Measurements from ENCODE around the gene YWHAQ.
"Not testable (repeated sequence)": the region's sequence is repeated elsewhere in the genome, so short reads cannot be mapped to it uniquely, and the experiment has no call there.

YWHAQ gene

DNA sequence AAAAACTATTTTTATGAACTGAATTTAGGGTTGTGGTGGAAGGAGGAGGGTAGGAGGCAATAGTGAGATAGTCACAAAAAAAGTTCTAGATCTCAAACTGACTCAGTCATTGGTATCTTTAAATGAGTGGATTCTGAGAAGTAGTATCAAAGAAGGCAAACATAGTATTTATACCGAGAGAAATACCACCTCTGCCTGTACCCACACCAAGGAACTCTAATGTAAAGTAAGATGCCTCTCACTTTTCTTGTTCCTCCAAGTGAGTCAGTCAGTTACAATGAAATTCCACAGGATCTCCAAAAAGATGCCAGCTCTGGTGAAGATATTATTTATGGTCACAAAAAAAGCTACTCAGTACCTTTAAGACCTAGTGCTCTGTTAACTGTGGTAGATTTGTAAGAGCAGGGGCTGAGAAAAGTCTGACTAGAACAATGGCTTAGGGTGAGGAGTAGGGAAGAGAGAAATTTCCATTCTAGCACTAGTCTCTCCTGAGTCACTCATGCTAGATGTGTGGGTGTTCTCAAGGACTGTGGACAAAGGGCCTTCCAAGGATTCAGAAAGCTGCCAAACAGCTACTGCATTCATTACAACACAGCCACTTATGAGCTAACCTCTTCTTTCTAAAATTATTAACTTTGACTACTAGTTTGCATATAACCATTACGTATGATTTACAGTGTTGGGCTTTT lies 36.3 kb downstream of the YWHAQ start:
- no peak for DNase-seq (ENCODE audit: low read depth)

DNA sequence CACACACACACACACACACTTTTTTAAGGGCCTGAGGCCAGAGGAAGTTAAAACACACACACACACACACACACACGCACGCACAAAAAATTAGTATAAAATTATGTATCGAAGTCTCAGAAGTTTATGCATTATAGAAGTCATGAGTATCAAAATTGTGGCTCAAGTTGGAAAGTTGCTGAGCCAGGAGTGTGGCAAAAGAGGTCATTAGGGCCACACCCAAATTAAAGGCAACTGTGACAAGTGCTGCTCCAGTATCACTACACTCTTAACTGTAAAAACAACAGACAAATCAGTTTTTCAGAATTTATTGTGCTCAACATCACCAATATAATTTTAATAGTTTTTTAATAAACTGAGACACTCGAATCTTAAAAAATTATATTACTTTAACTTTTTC lies 36.9 kb downstream of the YWHAQ start:
- DNase-seq (ENCODE audit: low read depth): no peak

DNA sequence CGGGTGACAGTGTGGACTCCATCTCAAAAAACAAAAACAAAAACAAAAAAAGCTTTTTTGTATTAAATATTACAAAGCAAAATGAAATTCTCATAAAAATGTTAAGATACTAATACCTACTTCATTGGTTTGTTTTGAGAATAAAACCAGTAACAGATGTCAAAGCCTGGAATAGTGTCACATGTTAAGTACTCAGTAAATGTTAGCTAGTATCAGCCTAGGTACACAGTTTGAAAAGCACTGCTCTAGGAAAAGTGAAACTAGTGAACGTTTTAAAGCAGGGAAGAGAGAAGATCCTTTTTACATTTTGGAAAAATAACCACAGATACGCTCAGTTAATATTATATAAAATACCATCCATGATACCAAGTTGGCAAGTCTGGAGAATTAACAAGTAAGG lies 38.1 kb downstream of the YWHAQ start:
- no peak for DNase-seq (ENCODE audit: low read depth)

DNA sequence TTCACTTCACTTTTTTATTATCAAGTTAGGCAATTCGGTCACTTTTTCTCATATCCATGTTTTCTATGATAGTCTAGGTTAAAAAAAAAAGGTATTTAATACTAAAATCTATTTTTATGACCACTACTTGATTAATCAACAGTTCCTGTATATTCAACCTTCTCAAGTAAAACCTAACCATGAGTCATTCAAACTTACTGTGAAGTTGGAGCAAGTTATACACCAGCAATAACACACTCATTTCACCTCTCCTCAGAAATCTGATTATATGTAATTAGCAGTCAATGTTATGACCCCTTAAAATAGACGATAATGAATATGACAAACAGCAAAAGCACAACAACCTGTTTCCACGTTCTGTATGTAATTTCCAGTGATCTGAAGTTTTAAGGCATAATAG lies 40.2 kb downstream of the YWHAQ start:
- DNase-seq (ENCODE audit: low read depth): no peak

DNA sequence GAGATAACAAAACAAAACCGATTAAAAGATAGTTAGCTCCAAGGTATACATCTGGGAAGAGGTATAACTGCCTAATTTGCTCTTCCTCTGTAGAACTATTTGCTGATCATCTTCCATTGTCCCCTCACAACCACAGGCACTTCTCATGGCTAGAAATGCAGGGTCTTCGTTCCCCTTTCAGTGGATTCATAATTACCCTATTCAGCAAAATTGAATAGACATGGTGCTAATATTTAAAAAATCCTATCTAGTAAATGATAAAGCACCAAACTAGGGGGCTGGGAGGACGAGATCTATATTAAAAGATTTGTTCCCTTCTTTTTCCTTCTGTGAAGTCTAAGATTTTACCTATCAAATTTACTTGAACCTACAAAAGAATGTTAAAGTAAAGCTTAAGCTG lies 44.3 kb downstream of the YWHAQ start:
- no peak for DNase-seq (ENCODE audit: low read depth)

DNA sequence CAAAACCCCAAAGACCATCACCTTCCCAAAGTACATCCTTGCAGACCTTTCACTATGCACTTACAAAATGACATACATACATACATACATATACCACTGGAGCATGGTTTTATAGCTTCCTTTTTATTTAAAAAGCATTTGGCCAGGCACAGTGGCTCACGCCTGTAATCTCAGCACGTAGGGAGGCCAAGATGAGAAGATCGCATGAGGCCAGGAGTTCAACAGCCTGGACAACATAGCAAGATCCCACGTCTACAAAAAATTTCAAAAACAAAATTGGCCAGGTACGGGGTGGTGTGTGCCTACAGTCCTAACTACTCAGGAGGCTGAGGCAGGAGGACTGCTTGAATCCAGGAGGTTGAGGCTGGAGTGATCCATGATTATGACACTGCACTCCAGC lies 45.3 kb downstream of the YWHAQ start:
- DNase-seq (ENCODE audit: low read depth): no peak

DNA sequence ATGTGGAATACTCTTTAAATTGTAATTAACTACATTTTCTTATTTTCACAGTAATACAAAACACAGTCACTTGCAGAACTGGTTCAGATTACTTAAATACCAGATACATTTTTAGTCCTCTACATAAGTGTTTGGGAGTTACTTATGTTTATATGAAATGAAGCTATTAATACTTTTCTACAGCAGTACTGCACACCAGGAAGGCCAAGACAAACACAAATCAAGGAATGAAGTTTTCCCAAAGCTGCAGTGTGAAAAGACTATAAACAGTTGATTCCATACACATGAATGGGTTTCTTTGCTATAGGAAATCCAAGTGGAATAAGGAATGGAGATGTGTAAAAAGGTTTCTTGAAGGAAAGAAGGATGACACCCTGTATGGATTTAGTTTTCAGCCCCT lies 45.9 kb downstream of the YWHAQ start:
- DNase-seq (ENCODE audit: low read depth): not testable (repeated sequence)

DNA sequence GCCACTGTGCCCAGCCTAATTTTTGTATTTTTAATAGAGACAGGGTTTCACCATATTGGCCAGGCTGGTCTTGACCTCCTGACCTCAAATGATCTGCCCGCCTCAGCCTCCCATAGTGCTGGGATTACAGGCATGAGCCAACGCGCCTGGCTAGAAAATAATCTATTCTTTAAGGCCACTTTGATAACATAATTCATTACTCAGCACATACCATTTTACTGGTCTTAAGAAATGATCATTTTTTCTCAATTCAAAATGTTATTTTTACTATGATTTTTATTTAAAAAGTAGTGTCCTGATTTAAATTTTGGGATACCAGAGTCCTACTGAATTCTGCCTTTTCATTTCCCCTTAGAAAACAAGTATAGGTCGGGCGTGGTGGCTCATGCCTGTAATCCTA lies 48.2 kb downstream of the YWHAQ start:
- no peak for DNase-seq (ENCODE audit: low read depth)

DNA sequence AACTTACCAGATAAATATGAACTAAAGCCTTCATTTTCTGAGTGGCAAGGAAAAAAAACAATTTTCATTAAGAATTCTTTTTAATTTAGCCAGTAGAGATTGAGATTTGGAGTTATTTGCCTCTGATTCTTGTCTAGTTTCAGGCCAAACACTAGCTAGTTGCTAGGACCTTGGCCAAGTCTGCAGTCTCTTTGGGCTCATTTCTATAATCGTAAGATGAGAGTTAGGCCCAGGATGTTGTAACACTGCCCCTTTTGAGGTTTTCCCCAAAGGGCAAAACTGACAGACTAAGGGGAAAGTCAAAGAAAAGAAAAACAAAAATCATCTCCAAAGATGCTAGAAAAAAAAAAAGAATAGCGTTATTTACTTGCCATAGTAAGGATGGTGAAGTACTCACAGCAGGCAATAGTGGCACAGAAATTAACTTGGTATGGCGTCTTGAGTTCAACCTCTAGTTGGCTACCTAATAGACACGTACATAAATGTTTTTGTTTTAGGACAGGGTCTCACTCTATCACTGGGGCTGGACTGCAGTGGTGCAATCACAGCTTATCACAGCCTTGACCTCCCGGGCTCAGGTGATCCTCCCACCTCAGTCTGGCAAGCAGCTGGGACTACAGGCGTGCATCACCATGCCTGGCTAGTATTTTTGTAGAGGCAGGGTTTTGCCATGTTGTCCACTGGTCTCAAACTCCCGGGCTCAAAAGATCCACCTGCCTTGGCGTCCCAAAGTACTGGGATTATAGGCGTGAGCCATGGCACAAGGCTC lies 52.1 kb downstream of the YWHAQ start:
- no peak for DNase-seq (ENCODE audit: low read depth)

DNA sequence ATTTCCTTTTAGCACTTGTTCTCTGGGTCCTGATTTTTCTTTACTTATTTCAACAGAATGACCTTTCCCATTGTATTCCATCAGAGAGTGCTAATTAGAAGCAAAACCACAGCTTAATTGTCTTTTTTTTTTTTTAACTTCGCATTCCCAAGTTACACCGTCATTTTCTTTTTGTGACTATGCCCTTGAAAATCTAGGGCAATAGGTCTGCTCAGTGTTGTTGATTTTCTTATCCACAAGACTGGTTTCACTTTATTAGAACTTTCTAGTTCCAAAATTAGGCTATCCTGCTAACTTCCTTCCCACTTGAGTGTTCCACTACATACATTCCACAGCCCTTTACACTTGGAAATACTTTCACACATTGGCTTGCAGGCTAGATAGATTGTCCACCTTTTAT lies 56.5 kb downstream of the YWHAQ start:
- no peak for DNase-seq (ENCODE audit: low read depth)

DNA sequence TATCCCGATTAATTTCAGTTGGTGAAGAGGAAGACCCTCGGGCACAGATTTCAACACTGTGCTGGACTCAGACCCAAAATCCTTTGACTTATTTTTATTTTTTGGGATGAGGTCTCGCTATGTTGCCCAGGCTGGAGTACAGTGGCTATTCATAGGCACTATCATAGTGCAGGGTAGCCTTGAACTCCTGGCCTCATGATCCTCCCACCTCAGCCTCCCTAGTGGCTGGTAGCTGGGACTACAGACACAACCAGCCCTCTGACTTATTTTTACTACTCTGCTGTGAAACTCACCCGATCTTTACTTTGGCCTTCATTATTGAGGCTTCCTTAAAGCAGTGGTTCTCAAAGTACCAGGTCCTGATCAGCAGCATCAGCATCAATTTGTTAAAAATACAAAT lies 57.0 kb downstream of the YWHAQ start:
- DNase-seq (ENCODE audit: low read depth): no peak

DNA sequence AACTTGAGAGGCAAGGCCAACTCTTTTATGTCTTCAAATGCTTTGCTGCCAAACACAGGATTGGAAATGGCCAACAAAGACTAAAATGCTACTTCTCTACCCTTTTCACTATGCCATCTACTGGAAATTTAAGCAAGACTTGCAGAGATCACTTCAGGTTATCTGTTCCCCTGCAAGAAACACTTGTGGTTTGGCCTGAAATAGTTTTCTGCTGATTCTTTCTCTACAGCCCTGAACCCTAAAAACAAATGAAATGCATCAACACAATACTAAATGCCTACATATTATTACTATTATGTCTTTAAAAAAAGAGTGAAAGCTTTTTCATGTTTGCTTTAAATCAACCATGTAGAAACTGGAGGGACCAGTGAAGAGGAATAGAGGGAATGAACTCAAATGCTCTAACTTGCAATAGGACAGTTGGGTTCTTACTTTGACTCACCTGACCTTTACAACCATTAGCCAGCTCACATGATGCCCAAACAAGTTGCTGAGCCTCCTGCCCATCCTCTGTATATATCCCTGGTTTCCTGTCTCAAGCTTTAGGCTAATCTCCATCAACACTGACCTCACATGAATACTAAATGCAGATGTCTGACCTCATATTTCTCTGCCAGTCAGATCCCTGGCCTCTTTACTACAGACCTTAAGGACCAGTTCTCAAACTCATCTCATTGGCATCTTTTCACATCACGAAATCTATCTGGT lies 57.6 kb downstream of the YWHAQ start:
- no peak for DNase-seq (ENCODE audit: low read depth)

DNA sequence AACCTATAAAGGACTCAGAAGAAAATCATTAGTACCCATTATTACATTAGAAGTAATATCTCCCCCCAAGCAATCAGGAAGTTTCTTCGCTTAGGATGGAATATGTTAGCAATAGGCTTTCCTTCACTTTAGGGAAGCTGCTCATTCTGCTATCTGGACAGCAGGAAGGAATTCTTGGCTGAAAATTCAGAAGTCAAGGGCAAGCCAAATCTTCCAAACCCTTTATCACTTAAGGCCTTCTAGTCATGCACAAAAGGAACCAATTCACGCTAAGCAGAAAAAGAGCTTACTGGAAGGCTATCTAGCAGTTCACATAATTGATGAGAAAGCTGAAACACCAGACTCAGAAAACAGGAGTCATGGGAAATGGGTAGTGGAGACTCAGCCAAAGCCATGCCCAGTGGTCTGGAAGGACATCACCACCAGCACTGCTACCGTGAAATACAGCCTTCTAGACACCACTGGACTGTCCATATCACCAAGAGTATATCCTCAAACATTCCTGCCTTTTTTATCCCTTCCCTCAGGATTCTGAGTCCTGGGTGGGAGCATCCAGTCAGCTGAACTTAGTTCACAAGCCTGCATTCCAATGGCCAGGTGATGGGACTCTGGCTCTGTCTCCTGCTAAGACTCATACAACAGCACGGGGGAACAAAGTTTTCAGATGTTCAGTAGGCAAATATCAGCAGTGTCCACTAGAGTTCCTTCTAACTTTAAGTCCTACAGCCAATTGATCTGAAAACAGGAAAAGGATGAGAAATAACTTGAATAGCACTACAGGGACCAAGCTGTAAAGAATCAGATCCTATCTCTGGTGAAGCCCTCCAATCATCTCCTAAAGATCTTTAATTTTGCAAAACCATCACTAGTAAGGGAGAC lies 60.4 kb downstream of the YWHAQ start:
- DNase-seq (ENCODE audit: low read depth): no peak

DNA sequence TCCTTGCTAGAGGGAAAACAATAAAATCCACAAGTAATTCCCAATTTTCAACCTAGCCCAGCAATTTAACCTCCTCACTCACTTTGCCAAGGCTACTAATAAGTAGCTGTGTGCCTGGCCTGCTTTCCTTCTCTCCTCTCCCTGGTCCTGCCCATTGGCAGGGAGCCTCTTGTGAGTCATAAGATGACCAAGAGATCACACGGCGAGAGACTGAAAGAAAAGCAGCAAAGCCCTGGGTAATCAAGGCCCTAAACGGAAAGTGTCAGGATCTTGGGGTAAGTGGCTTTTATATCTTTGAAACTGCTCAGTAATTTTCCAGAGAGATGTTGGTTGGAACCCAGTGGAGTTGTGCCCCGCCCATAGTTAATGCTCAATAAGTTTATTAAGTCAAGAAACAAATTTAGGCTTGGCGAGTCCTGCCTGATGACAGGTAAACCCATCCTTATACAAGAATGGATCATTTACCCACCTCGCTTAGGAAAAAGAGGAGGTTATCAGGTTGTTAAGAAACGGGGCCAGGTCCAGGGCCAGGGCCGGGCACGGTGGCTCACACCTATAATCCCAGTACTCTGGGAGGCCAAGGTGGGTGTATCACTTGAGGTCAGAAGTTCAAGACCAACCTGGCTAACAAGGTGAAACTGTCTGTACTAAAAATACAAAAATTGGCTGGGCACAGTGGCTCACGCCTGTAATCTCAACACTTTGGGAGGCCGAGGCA lies 65.2 kb downstream of the YWHAQ start:
- DNase-seq (ENCODE audit: low read depth): no peak

DNA sequence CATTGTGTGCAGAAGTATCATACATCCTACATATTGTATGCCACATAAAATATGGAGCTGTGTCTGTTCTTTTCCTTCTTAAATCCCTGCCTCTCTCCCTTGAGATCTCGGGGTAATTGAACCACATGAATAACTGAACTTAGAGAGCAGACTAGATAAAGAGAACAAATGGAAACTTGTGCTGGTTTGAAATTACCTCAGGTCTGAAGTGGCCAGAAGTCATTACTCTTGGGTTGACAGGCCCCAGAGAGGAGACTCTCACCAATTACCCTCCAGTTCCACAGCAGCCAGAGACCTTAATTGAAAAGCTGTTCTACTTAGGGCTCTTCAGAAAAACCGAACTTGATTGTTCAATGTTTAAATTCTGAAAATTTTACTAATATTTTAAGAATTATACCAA lies 70.2 kb downstream of the YWHAQ start:
- no peak for DNase-seq (ENCODE audit: low read depth)

DNA sequence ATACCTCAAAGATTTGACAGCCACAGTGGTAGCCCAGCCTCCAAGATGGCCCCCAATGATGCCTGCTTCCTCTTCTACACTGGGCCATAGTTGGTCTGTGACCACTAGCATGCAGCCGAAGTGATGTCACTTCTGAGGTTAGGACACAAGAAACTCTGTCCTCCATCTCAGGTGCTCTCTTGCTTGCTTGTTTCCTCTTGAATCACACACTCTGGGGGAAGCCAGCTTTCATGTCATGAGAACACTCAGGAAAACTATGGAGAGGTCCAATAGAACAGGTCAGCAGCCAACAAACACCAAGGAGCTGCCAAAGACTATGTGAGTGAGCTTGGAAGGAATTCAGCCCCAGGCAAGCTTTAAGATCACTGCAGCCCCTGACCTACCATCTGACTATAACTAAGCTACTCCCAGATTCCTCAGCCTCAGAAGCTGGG lies 71.8 kb downstream of the YWHAQ start:
- no peak for DNase-seq (ENCODE audit: low read depth)

DNA sequence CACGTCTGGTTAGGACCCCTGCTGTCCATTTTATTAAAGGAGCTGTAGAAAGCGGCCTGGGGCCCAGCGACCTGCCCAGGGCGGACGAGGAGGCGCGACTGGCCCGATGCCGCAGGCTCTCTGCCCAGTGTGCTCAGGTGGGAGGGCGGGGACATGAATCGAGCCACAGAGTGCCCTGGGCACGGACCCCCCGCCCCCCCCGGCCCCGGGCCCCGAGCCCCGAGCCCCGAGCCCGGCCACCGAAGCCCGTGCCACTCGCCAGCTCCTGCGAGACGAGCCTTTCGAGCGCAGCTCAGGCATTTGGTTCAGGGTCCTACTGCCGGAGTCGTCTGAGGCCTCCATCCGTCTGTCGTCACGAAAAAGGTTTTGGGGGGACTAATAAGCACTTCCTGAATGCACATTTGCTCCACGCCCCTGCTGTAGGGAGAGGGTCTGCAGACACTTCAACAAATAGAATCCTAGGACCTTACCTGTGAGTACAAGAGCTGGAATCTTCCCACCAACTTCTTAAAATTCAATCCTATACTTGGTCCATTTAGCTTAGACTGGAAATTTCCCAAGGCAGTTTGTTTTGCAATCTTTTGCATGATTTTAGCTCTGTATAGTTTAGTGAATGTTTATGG lies 74.6 kb downstream of the YWHAQ start:
- DNase-seq (ENCODE audit: low read depth): no peak

DNA sequence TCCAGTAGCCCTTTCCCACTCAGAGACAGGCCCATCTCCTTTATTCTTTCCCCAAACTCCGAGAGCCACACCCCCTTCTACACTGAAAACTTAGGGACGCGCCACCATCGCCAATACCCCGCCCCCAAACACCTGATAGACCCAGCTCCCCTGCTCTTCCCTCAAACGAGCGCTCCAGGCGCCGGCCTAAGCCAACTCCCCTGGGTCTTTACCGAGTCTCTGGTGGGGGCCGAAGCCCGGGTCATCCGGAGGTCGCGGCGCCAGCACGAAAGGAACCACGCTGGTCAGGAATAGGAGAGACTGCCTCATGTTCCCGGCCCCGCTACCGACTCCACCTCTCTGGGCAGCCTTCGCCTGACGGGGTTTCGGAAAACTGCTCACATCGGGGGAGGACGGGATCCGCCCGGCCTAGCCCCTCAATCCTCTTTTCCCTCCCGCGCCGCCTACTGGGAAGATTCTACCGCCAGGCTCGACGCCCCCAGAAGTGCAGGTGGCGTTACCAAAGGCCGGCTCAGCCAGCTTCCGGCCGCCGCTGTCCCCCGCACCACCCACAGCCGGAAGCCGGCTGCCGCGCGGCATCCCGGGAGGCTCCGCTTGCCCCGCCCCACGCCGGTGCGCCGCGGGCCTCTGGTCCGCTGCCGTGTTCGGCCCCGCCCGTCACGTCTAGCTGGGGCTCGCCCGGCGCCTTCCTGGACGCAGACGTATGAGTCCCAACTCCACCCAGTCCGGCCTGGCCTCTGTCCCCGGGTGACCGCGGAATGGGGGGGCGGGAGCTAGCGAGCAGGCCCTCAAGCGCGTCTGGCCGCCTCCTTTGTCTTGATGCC lies 75.3 kb downstream of the YWHAQ start, which contains the start of gene ADAM17:
Gene ADAM17 (minus strand): TSS at position 534 of the 824 bp plus-strand sequence. CDS start 225 bp downstream, at position 309.
- peak; percentile 82 for DNase-seq (ENCODE audit: low read depth)

DNA sequence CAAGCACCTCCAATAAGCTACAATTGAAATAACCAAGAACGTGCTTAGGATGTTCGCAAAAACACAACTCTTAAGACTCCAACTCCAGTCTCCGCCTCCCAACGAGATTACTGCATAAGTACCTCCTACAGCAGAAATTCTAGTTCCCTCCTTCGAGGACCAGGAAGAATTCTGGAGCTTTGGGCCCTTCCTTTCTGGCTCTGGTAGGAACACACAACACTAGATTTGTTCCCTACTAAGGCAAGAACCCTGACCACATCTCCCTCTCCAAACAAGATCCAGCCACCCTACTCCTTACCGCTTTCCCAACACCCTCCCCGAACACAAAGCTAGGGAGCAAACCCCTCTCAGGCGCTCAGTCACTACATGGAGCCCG lies 75.9 kb downstream of the YWHAQ start:
- no peak for DNase-seq (ENCODE audit: low read depth)

Measured in stimulated activated CD8-positive, alpha-beta memory T cell treated with anti-CD3 and anti-CD28 coated beads, Interleukin-12 subunit alpha, Interleukin-12 subunit beta, amount 100 ng/mL, for 4 hours (primary cell).